ENCODE data around the gene DRAM2. TPM values are rescaled to one million over a fixed set of nuclear protein-coding genes. Genes with fewer than 3 reads are reported as not detected.

Gene DRAM2
- total and polyA plus RNA-seq, 2 of the 13 experiments (the other 11 are each of a cell fraction or from before 2014, with no cell fraction given): 33.2 to 123 TPM

- no peak for TF ChIP-seq GMEB2 (CRISPR knock-in tag; IDR thresholded peaks at IDR 0.05; ENCODE audit: low read depth)
- TF ChIP-seq ZNF83 (CRISPR knock-in tag; IDR thresholded peaks at IDR 0.05; ENCODE audit: borderline replicate concordance): no peak
- no peak; the same call in 1 of the 2 replicates for TF ChIP-seq DNMT3B (CRISPR knock-in tag; conservative IDR thresholded peaks at IDR 0.05)
- TF ChIP-seq ZNF251 (CRISPR knock-in tag; IDR thresholded peaks at IDR 0.05): no peak
- no peak for TF ChIP-seq ONECUT2 (CRISPR knock-in tag; IDR thresholded peaks at IDR 0.05)
- TF ChIP-seq NONO (IDR thresholded peaks at IDR 0.05): no peak
- TF ChIP-seq NONO (CRISPR knock-in tag; conservative IDR thresholded peaks at IDR 0.05): 0 out of 2 replicates have a peak, but pooled peaks have one; percentile 25
- TF ChIP-seq MATR3 (CRISPR knock-in tag; IDR thresholded peaks at IDR 0.05): no peak
- TF ChIP-seq SYNCRIP (IDR thresholded peaks at IDR 0.05; ENCODE audit: insufficient read depth, low read depth, low read length): no peak
- TF ChIP-seq KMT2B (CRISPR knock-in tag; IDR thresholded peaks at IDR 0.05): peak; percentile 68
- TF ChIP-seq ZHX1 (CRISPR knock-in tag; IDR thresholded peaks at IDR 0.05; ENCODE audit: low read depth): no peak
- no peak for TF ChIP-seq RFX3 (CRISPR knock-in tag; IDR thresholded peaks at IDR 0.05)
- TF ChIP-seq DNMT1 (CRISPR knock-in tag; IDR thresholded peaks at IDR 0.05): no peak
- TF ChIP-seq ZNF142 (CRISPR knock-in tag; IDR thresholded peaks at IDR 0.05): no peak; the same call in 1 of the 2 replicates
- TF ChIP-seq SOX5 (CRISPR knock-in tag; IDR thresholded peaks at IDR 0.05; ENCODE audit: borderline replicate concordance): no peak; the same call in 1 of the 2 replicates
- no peak for TF ChIP-seq ZNF326 (CRISPR knock-in tag; IDR thresholded peaks at IDR 0.05; ENCODE audit: borderline replicate concordance)
- TF ChIP-seq SUZ12 (IDR thresholded peaks at IDR 0.05; ENCODE audit: low read depth, low read length): no peak
- 0 out of 2 replicates have a peak, but pooled peaks have one; percentile 15 for TF ChIP-seq MYNN (CRISPR knock-in tag; IDR thresholded peaks at IDR 0.05; ENCODE audit: low read depth)
- no peak for TF ChIP-seq ZNF180 (CRISPR knock-in tag; IDR thresholded peaks at IDR 0.05; ENCODE audit: borderline replicate concordance, low read depth)
- no peak for TF ChIP-seq NPAS2 (CRISPR knock-in tag; IDR thresholded peaks at IDR 0.05; ENCODE audit: borderline replicate concordance)
- TF ChIP-seq ZSCAN30 (CRISPR knock-in tag; IDR thresholded peaks at IDR 0.05): no peak
- TF ChIP-seq ZNF510 (CRISPR knock-in tag; IDR thresholded peaks at IDR 0.05; ENCODE audit: low read depth): no peak
Measured at GRCh38 chr1:111139324-111139955, 453 bp downstream of the DRAM2 start (continued).
